Activated CD4-positive, alpha-beta T cell treated with anti-CD3 and anti-CD28 coated beads, Interleukin-10, Interleukin-2, amounts not matched to agents 100 ng/mL and 50 ng/mL, durations not matched to agents 16 hours and 8 hours (primary cell): ENCODE data around the gene PRAMEF7.
"Not testable (repeated sequence)": the region's sequence is repeated elsewhere in the genome, so short reads cannot be mapped to it uniquely, and the experiment has no call there.

Source experiments
- DNase-seq: peaks from one replicate; pipeline ENCODE4 v3.0.0-alpha.2; 2020

PRAMEF7 gene

DNA sequence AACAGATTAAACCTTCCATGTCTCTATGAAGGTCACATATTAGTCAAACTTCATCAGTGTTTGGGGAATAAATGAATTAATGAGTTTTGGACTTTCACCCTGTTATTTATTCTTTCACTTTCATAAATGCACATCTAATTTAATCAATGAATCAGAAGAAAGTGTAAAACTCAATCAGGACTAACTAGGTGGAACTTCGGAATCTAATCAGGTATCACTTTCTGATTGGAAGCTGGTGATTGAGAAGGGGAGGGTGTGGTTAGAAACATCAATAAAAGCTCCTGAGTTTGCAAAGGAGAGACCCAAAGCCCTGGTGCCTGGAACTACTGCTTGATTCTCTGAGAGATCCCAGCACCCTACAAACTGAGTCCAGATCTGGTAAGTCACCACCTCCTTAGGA, at the start of gene PRAMEF7:
Gene PRAMEF7, plus strand, starts transcription at position 301 of the 400 bp plus-strand sequence. CDS start 1,083 bp downstream, outside the sequence.
- DNase-seq, result not testable (repeated sequence)

DNA sequence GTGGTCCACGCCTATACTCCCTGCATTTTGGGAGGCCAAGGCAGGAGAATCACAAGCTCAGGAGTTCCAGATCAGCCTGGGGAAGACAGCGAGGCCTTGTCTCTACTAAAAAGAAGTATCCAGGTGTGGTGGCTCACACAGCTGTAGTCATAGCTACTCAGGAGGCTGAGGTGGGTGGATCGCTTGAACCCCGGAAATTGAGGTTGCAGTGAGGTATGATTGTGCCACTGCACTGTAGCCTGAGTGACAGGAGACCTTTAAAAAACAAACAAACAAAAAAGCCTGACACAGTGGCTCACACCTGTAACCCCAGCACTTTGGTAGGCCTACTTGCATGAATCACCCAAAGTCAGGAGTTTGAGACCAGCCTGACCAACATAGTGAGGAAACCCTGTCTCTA, 38.0 kb upstream of the PRAMEF7 start:
- DNase-seq, result not testable (repeated sequence)

DNA sequence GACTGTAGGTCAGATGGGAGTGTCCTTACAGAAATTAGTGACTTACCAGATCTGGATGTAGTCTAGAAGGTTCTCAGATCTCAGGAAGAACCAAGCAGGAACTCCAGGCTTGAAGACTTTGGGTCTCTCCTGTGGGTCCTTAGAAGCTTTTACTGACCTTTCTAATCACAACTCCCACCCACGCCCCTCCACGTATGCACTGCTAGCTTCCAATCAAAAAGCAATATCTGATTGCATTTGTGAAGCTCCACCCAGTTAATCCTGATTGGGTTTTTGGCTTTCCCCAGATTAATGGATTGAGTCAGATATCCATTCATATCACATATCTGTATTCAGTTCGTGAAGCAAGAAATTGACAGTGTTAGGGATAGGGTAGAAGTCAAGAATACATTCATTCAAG, 30.3 kb upstream of the PRAMEF7 start, which contains the start of gene PRAMEF4:
Gene PRAMEF4, minus strand, starts transcription at position 101 of the 400 bp plus-strand sequence. CDS start 2,807 bp downstream, outside the sequence.
- not testable (repeated sequence) for DNase-seq

DNA sequence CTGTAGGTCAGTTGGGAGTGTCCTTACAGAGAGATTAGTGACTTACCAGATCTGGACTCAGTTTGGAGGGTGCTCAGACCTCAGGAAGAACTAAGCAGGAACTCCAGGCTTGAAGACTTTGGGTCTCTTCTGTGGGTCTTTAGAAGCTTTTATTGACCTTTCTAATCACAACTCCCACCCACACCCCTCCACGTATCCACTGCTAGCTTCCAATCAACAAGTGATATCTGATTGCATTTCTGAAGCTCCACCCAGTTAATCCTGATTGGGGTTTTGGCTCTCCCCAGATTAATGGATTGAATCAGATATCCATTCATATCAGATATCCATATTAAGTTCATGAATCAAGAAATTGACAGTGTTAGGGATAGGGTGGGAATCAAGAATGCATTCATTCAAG, 18.2 kb upstream of the PRAMEF7 start, which contains the start of gene PRAMEF10:
Gene PRAMEF10, minus strand, starts transcription at position 101 of the 400 bp plus-strand sequence. CDS start 2,423 bp downstream, outside the sequence.
- not testable (repeated sequence) for DNase-seq

DNA sequence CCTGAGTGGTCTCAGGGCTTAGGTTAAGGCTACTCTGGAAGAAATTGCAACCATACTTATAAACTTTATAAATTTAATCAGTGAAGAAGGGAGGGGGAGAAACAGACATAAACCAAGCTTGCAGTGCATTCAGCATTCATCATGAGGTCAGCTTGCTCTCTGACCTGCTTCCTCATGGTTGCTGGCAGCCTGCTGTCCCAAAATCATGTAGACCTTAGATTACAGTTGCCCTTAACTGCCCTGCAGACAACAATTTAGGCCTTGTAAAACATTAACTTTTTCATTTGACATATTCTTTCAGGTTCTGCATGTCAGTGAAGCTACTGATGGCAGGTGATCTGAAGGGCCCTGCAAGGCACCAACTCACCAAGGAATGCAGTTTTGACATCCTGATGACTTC, 17.2 kb upstream of the PRAMEF7 start:
- not testable (repeated sequence) for DNase-seq

GRCh38 chr1:12903793-12904572, 12.4 kb upstream of the PRAMEF7 start:
- DNase-seq, result not testable (repeated sequence)

DNA sequence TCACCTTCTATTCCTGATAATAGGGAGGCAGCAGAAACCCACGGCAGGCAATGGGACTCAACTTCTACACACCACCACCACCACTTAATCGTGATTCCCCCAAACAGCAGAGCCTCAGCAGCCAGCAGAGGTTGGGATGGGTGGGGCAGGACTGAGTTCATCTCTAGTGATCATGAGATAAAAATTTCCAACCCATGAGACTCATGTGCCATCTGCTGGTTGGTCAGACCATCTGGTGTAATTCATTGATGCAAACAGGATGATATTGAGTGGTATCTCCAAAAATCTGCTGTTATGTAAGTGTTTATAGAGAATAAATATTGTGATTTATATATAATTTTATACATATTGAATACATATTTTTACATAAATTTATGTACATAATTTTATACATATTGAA, 5.3 kb downstream of the PRAMEF7 start:
- DNase-seq, result not testable (repeated sequence)

DNA sequence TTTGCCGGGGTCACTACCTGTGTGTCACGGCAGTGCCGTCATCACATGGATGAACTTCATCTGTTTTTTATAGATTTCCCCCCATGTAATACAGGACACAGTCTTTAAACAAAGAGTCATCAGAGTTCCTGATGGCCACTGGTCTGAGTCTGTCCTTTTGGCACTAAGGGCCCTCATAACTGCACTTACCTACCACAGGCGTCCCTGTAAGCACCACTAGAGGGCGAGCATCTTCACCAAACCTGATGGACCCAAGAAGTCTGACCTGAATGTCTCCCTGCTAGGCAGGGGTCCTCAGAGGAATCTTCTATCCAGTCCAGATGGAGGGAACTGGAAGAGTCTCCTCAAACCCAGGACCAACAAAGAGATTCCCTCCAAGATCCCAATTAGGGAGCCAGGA, 8.0 kb downstream of the PRAMEF7 start:
- not testable (repeated sequence) for DNase-seq

DNA sequence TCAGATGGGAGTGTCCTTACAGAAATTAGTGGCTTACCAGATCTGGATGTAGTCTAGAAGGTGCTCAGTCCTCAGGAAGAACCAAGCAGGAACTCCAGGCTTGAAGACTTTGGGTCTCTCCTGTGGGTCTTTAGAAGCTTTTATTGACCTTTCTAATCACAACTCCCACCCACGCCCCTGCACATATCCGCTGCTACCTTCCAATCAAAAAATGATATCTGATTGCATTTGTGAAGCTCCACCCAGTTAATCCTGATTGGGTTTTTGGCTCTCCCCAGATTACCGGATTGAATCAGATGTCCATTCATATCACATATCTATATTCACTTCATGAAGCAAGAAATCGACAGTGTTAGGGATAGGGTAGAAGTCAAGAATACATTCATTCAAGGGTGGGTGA, 31.1 kb downstream of the PRAMEF7 start, which contains the start of gene PRAMEF6:
Gene PRAMEF6, minus strand, starts transcription at position 101 of the 400 bp plus-strand sequence. CDS start 5,062 bp downstream, outside the sequence.
- not testable (repeated sequence) for DNase-seq
